ENCODE measurements around the gene ADH7. TPM values are rescaled to one million over a fixed set of nuclear protein-coding genes. Genes with fewer than 3 reads are reported as not detected.
A peak's percentile ranks its signal among the peaks of the same experiment; 100 is the strongest.

The ADH7 gene
- total and polyA plus RNA-seq, 2 of the 8 experiments (the other 6 are each of a cell fraction or from before 2014, with no cell fraction given) = not detected

GRCh38 chr4:99471896-99472295, 36.8 kb upstream of the ADH7 start:
- H3K9ac ChIP-seq (replicated peaks in 1 of 4; ENCODE audit: extremely low read depth in 1 of 4, low read depth in 3 of 4, low read length in 3 of 4) = no peak overlapping the region
- H2BK5ac ChIP-seq (ENCODE audit: low read depth, low read length) = no peak overlapping the region
- H3K79me2 ChIP-seq (ENCODE audit: control insufficient read depth in 1 of 2, insufficient read depth in 2 of 2, low read length in 2 of 2) = no peaks in the 10 kb centered on the region
- FAIRE-seq (no peak), DNase-seq (ENCODE audit: low read depth in 1 of 2, low spot score in 2 of 2) (no peak)
- no peak overlapping the region for H4K8ac ChIP-seq (ENCODE audit: extremely low read depth, insufficient read depth, low read length)
- H2AFZ ChIP-seq (ENCODE audit: low read length) = peak overlapping the region; percentile 27; the same call in 1 of the 2 replicates
- H3K56ac ChIP-seq (replicated peaks; ENCODE audit: insufficient read length, low read depth, low read length) = no peak overlapping the region
- no peak overlapping the region for H2BK120ac ChIP-seq (replicated peaks; ENCODE audit: low read depth, low read length)
- H4K5ac ChIP-seq (ENCODE audit: insufficient read length, low read depth, low read length) = no peak overlapping the region
- no peak overlapping the region for H2BK12ac ChIP-seq (ENCODE audit: low read depth, low read length)
- no peaks in the 10 kb centered on the region for H3K4me1 ChIP-seq (replicated peaks in 1 of 4; ENCODE audit: control insufficient read depth in 3 of 4, insufficient read depth in 4 of 4, low read length in 3 of 4)
- no peak overlapping the region for H2BK15ac ChIP-seq (ENCODE audit: low read length)
- H2BK20ac ChIP-seq (ENCODE audit: low read length) = no peak overlapping the region
- no peak overlapping the region for H3K4me2 ChIP-seq (ENCODE audit: insufficient read depth in 1 of 2, low read depth in 2 of 2, low read length in 2 of 2)
- CTCF ChIA-PET (ENCODE audit: partially characterized antibody) = interaction anchor here (1.0 to 4.1 kb wide), 6 partner anchors 11 to 339 kb away, joined by 3 to 15 read pairs (median 4); no protein-coding TSS in a partner anchor
- WGBS, 2 experiments (ENCODE audit: extremely low coverage in 1 of 2, insufficient coverage in 1 of 2, insufficient read length in 1 of 2, insufficient replicate concordance in 2 of 2, low coverage in 1 of 2, low lambda C conversion rate in 2 of 2, missing lambda C conversion rate in 1 of 2) = 76% methylated on average over 1 of the region's 1 CpG; no CpG with 5 or more reads in 1 of the 2 experiments
- H4K20me1 ChIP-seq (replicated peaks in 1 of 2; ENCODE audit: control insufficient read depth in 1 of 2, insufficient read depth in 2 of 2, low read length in 2 of 2) = no peaks in the 10 kb centered on the region
- POLR2A ChIA-PET (ENCODE audit: partially characterized antibody) = no interaction called here
- no peak overlapping the region for H3K14ac ChIP-seq (ENCODE audit: insufficient read length)
- H3K36me3 ChIP-seq (ENCODE audit: control insufficient read depth in 2 of 4, insufficient read depth in 4 of 4, low read length in 3 of 4) = no peaks in the 10 kb centered on the region
- H4K91ac ChIP-seq (replicated peaks; ENCODE audit: insufficient read length, low read length) = no peak overlapping the region
- H2AK5ac ChIP-seq (ENCODE audit: low read depth, low read length) = no peak overlapping the region
- H3K23me2 ChIP-seq (ENCODE audit: low read depth, low read length) = no peaks in the 10 kb centered on the region
- no peak overlapping the region for H3K27ac ChIP-seq (ENCODE audit: low read depth, low read length)
- H3K4me3 ChIP-seq (ENCODE audit: extremely low read depth in 1 of 4, insufficient read depth in 2 of 4, low read depth in 3 of 4, low read length in 4 of 4) = no peak overlapping the region
- H3K23ac ChIP-seq (ENCODE audit: insufficient read length) = no peak overlapping the region
- no peaks in the 10 kb centered on the region for H3K9me3 ChIP-seq (ENCODE audit: insufficient read depth in 2 of 2, low read depth in 1 of 2, low read length in 1 of 2)
- no peaks in the 10 kb centered on the region for H3K79me1 ChIP-seq (ENCODE audit: low read depth, low read length)
- H3K4ac ChIP-seq (replicated peaks; ENCODE audit: insufficient read length, low read depth, low read length) = no peak overlapping the region
- no peak overlapping the region for H3K18ac ChIP-seq (ENCODE audit: extremely low read depth, low read length)
- no peaks in the 10 kb centered on the region for H3K27me3 ChIP-seq (replicated peaks in 1 of 4; ENCODE audit: control insufficient read depth in 3 of 4, extremely low read depth in 1 of 4, insufficient read depth in 3 of 4, low read length in 3 of 4)
- TF ChIP-seq ATF2 (IDR thresholded peaks at IDR 0.05; ENCODE audit: low read length) (no peak), E2F6 (IDR thresholded peaks at IDR 0.05) (no peak), CHD2 (IDR thresholded peaks at IDR 0.05; ENCODE audit: low read length) (no peak), SAP30 (IDR thresholded peaks at IDR 0.05; ENCODE audit: insufficient read depth, insufficient replicate concordance, low read length) (no peak), SP4 (IDR thresholded peaks at IDR 0.05; ENCODE audit: low read length) (no peak), GABPA (IDR thresholded peaks at IDR 0.05; ENCODE audit: borderline replicate concordance, insufficient read depth, low read length) (no peak), TAF7 (optimal IDR thresholded peaks at IDR 0.05; ENCODE audit: borderline replicate concordance, low read depth, low read length) (no peak), CREB1 (IDR thresholded peaks at IDR 0.05) (no peak), EGR1 (IDR thresholded peaks at IDR 0.05; ENCODE audit: borderline replicate concordance, low read depth, low read length) (no peak), KDM1A (IDR thresholded peaks at IDR 0.05; ENCODE audit: borderline replicate concordance, low read length) (no peak), TEAD4 (IDR thresholded peaks at IDR 0.05; ENCODE audit: low read depth, low read length) (no peak), CEBPB (IDR thresholded peaks at IDR 0.05; ENCODE audit: low read depth, low read length) (no peak), BRCA1 (IDR thresholded peaks at IDR 0.05; ENCODE audit: low read depth, low read length) (no peak)

Data from H1 (cell line).